SK-N-MC (cell line): Measurements from ENCODE around the gene GJC2.

ENCODE experiments used
- EZH2 ChIP-seq: fragments of 200-600 bp; sonication (generic); IDR thresholded peaks from one replicate; pipeline ENCODE4 v1.6.1; 2017; ENCODE audit warnings: antibody characterized with exemption
- FOXP2 ChIP-seq: optimal IDR thresholded peaks from 2 replicates; pipeline ENCODE3; 2011; ENCODE audit warnings: mild to moderate bottlenecking, moderate library complexity; ENCODE audit not compliant: insufficient read depth; ENCODE audit errors: extremely low read length, control extremely low read depth
- POLR2AphosphoS5 ChIP-seq: IDR thresholded peaks from 2 replicates; pipeline ENCODE4 v1.6.1; 2012; ENCODE audit warnings: mild to moderate bottlenecking, low read depth, low read length, borderline replicate concordance

DNA sequence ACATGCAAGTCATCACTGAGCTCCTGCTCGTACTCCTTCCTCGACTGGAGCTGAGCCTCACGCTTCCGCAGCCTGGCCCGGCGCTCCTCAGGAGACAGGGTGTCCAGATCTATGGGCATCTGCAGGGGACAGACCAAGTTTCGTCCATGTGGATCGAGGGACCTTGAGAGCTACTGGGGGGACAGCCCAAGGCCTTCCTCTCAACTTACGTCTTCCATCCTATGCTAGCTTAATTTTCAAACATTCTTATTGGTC is 43.0 kb upstream of the GJC2 start:
- no peak for TF ChIP-seq POLR2AphosphoS5
- no peak for TF ChIP-seq EZH2
- TF ChIP-seq FOXP2: no peak
